Colonic mucosa (tissue), 4 donors: ENCODE data around the gene NBL1. TPM values are rescaled to one million over a fixed set of nuclear protein-coding genes. Genes with fewer than 3 reads are reported as not detected.

Source experiments
- DNase-seq: peaks from one replicate; pipeline ENCODE4 v3.0.0-alpha.2; 2020
- H3K27ac ChIP-seq: fragments of 200-600 bp; one replicate; pipeline ENCODE4 v1.8.0; 2021
- H3K27me3 ChIP-seq: fragments of 200-600 bp; one replicate; pipeline ENCODE4 v1.8.0; 2021
- H3K36me3 ChIP-seq: fragments of 200-600 bp; one replicate; pipeline ENCODE4 v1.8.0; 2021
- H3K4me1 ChIP-seq: fragments of 200-600 bp; one replicate; pipeline ENCODE4 v1.8.0; 2021; ENCODE audit warnings: mild to moderate bottlenecking
- H3K4me3 ChIP-seq: fragments of 200-600 bp; one replicate; pipeline ENCODE4 v1.8.0; 2021
- H3K9ac ChIP-seq, 2 donors: one replicate each; pipeline ENCODE4 v1.7.0; 2013; ENCODE audit warnings: control low read depth in 2 of 2, low read depth in 2 of 2, low read length in 2 of 2
- H3K9me3 ChIP-seq: fragments of 200-600 bp; one replicate; pipeline ENCODE4 v1.8.0; 2021
- intact Hi-C: fragments of 100-400 bp; cut with DNase I; formaldehyde crosslinking; loops from one replicate; pipeline ENCODE4 v1.14.1; 2022
- total RNA-seq, 2 donors: library from RNA; stranded (reverse); fragmentation: NEBNext Ultra II Directional in 1 of 2; extraction: Animal tissue kit (Norgen Biotek cat#: 25700) in 1 of 2; gene quantifications; one replicate each; pipeline ENCODE4 v1.2.1, GENCODE V29; 2021
- TF ChIP-seq, protein P1 (sequence below): fragments of 200-600 bp; IDR thresholded peaks from one replicate; pipeline ENCODE4 v1.8.0; 2022; ENCODE audit warnings: antibody characterized with exemption, mild to moderate bottlenecking
- donor health status: healthy.
- donor health status: DM: no; HTN: no; CAD: no.
- donor health status: DM: no; HTN: no; CAD: no.

NBL1 gene
- total RNA-seq, 2 donors from 2014 or later: 340 to 393 TPM

- Histone ChIP-seq H3K9me3 (no peaks in the 10 kb centered on the region), H3K9ac (no peak overlapping the region), H3K27ac (no peak overlapping the region), H3K4me1 (no peaks in the 10 kb centered on the region), H3K27me3 (no peaks in the 10 kb centered on the region), H3K36me3 (no peaks in the 10 kb centered on the region), H3K4me3 (no peak overlapping the region)
- intact Hi-C loops: no loop called here
- DNase-seq: no peak
- TF ChIP-seq, protein P1, sequence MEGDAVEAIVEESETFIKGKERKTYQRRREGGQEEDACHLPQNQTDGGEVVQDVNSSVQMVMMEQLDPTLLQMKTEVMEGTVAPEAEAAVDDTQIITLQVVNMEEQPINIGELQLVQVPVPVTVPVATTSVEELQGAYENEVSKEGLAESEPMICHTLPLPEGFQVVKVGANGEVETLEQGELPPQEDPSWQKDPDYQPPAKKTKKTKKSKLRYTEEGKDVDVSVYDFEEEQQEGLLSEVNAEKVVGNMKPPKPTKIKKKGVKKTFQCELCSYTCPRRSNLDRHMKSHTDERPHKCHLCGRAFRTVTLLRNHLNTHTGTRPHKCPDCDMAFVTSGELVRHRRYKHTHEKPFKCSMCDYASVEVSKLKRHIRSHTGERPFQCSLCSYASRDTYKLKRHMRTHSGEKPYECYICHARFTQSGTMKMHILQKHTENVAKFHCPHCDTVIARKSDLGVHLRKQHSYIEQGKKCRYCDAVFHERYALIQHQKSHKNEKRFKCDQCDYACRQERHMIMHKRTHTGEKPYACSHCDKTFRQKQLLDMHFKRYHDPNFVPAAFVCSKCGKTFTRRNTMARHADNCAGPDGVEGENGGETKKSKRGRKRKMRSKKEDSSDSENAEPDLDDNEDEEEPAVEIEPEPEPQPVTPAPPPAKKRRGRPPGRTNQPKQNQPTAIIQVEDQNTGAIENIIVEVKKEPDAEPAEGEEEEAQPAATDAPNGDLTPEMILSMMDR: no peak
Measured at GRCh38 chr1:19696820-19697219, 52.7 kb downstream of the NBL1 start.

GRCh38 chr1:19698181-19698580, 54.1 kb downstream of the NBL1 start:
- TF ChIP-seq, protein P1: no peak
- H3K9ac ChIP-seq: no peak overlapping the region
- intact Hi-C loops: no loop called here
- no peaks in the 10 kb centered on the region for H3K9me3 ChIP-seq
- no peak for DNase-seq
- H3K27me3 ChIP-seq: no peaks in the 10 kb centered on the region
- H3K4me1 ChIP-seq: no peaks in the 10 kb centered on the region
- H3K27ac ChIP-seq: no peak overlapping the region
- H3K36me3 ChIP-seq: no peaks in the 10 kb centered on the region
- H3K4me3 ChIP-seq: no peak overlapping the region

DNA sequence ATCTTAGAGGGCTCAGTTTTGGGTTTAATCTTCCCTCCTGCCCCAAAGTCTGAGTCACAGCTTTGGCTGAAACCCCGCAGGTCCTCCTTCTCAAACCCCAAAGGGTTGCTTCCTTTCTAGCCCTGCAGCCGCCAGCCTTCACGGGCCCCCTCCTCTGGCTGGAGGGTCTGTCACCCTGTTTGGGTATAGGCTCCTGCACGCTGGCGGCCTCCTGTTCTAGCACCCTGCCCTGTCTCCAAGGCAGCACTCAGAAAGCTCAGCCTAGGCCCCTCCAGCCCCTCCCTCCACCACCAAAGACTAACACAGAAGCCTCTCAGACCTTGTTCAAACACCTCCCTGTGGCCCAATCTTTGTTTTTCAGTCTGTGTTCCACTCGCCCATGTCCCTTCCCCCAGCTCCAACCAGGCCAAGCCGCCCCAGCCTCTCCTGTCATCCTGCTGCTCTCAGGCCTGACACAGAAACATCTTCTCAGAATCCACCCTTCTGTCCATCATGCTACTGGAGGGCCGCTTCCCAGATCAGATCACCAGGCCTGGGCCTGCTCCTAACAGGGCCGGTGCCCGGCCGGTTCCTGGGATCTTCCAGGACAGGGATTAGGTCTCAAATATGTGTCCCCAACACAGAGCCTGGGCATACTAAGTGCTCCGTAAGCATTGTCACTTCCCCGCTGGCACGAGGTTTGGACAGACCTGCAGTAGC, 56.1 kb downstream of the NBL1 start:
- intact Hi-C loops: no loop called here
- no peaks in the 10 kb centered on the region for H3K36me3 ChIP-seq
- TF ChIP-seq, protein P1: no peak

GRCh38 chr1:19703280-19703679, 59.2 kb downstream of the NBL1 start:
- intact Hi-C loops: no loop called here
- H3K4me3 ChIP-seq: no peak overlapping the region
- H3K27me3 ChIP-seq: no peaks in the 10 kb centered on the region
- no peaks in the 10 kb centered on the region for H3K4me1 ChIP-seq
- DNase-seq: no peak
- H3K27ac ChIP-seq: no peak overlapping the region
- no peaks in the 10 kb centered on the region for H3K36me3 ChIP-seq
- no peaks in the 10 kb centered on the region for H3K9me3 ChIP-seq
- TF ChIP-seq, protein P1: no peak
- no peak overlapping the region for H3K9ac ChIP-seq

More for the DNA sequence above, 56.1 kb downstream of the NBL1 start:
- Histone ChIP-seq H3K4me3 (no peak overlapping the region), H3K27me3 (no peaks in the 10 kb centered on the region), H3K27ac (no peak overlapping the region), H3K9me3 (no peaks in the 10 kb centered on the region), H3K9ac (no peak overlapping the region), H3K4me1 (no peaks in the 10 kb centered on the region)
- DNase-seq: no peak

DNA sequence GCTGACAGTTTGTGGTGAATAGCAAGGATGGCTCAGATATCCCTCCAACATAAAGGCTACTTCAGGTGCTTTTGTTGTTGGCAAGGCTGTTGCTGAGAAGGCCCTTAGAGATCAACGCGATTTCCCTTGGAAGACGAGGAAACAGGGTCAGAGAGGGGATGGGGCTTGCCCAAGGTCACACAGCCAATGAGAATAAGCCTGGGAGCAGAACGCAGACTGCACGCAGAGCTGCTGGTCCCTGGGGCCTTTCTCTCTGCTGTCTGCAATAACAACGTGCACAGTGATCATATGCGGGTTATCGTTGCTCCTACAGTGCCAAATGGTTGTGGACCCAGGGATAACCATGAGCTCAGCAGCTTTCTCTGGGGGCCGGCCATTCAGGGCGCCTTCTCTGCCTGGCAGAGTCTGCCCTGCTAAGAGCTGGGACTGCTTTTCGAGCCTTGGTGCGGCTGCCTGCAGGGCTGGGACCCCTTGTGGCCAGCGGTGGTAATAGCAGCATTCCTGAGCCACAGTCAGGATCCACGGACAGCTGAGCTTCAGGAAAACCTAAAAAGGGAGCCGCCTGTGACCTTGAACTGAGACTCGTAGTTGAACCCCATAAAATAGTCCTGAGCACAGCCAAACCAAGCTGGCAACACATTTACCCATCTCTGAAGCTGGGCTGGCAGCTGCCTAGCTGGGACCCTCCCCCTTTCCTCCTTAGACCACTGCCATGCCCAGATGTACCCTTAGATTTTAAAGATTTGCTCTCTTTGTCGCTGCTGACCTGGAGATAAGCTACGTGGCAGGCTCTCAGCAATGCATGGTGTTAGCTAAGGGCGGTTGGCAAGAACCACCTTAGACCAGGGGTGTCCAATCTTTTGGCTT, 60.4 kb downstream of the NBL1 start:
- intact Hi-C loops: no loop called here
- H3K27ac ChIP-seq: no peak overlapping the region
- H3K4me3 ChIP-seq: no peak overlapping the region
- H3K36me3 ChIP-seq: no peaks in the 10 kb centered on the region
- no peaks in the 10 kb centered on the region for H3K9me3 ChIP-seq
- H3K9ac ChIP-seq: no peak overlapping the region
- no peaks in the 10 kb centered on the region for H3K27me3 ChIP-seq
- TF ChIP-seq, protein P1: peak; percentile 90
- no peaks in the 10 kb centered on the region for H3K4me1 ChIP-seq
- DNase-seq: peak; percentile 75
